GM18909 (cell line): Measurements from ENCODE around the gene CHMP4A.
A peak's percentile ranks its signal among the peaks of the same experiment; 100 is the strongest.

Experiments
- ATAC-seq: cut with Tn5 transposase; IDR thresholded peaks from one replicate; pipeline ENCODE4 v1.9.1; 2021; ENCODE audit warnings: mild to moderate bottlenecking; ENCODE audit not compliant: unreplicated experiment, poor library complexity

The CHMP4A gene, protein sequence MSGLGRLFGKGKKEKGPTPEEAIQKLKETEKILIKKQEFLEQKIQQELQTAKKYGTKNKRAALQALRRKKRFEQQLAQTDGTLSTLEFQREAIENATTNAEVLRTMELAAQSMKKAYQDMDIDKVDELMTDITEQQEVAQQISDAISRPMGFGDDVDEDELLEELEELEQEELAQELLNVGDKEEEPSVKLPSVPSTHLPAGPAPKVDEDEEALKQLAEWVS

DNA sequence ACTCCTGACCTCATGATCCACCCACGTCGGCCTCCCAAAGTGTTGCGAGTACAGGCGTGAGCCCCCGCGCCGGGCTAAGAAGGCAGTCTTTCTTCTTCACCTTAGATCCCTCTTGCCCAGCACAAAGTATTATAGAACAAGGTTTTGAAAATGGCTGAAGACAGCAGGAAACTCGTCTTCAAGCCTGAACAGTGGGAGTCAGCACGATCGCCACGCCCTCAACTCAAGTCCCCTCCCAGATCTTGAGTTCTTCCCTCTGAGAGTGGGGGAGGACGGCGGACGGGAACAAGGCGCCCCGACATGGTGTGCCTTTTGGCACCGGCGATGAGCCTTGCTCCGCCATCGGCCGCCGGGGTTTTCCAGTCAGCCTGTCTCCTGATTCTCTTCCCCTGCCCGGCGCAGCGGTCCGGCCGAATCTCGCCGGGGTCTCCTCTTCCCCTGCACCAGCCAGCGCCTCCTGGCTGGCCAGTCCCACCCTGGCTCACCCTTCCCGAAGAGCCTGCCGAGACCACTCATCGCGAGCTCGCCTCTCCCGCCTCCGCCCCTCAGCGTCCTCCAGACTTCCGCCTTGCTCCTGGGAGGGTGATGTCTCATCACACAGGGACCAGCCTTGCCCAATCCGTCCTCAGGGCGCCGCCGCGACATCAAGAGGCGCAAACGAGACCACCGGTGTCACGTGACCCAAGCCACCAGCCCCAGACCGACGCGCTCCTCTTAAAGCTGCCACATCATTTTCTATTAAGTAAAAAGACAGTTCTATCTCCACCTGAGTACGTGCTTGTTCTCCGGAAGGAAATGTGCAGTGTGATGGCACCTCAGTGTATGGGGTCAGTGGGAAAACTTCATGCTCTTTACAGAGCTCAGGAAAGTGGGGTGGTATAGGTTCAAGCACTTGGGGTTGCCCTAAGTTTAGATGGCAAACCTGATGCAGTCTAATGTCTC is at the start of gene CHMP4A:
CHMP4A (minus strand) TSS at position 565 of the 942 bp plus-strand sequence; CDS start at position 516, 49 bp downstream.
- ATAC-seq: peak; percentile 85

DNA sequence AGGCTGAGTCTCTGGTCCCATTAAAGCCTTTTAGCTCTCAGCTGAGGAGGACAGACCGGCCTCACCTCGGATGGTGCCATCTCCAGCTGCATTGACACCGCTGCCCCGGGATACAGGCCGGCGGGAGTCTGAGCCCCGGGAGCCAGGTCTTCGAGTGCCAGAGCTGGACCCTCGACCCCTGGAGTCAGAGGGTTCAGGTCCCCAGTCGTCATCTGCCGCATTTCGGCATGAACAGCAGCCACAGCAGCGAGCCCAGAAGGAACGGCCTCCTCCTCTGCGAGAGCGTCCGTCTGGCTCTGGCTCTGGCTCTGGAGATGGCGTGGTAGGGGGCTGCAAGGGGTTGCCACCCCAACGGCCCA is 48.7 kb upstream of the CHMP4A start:
- no peak for ATAC-seq

DNA sequence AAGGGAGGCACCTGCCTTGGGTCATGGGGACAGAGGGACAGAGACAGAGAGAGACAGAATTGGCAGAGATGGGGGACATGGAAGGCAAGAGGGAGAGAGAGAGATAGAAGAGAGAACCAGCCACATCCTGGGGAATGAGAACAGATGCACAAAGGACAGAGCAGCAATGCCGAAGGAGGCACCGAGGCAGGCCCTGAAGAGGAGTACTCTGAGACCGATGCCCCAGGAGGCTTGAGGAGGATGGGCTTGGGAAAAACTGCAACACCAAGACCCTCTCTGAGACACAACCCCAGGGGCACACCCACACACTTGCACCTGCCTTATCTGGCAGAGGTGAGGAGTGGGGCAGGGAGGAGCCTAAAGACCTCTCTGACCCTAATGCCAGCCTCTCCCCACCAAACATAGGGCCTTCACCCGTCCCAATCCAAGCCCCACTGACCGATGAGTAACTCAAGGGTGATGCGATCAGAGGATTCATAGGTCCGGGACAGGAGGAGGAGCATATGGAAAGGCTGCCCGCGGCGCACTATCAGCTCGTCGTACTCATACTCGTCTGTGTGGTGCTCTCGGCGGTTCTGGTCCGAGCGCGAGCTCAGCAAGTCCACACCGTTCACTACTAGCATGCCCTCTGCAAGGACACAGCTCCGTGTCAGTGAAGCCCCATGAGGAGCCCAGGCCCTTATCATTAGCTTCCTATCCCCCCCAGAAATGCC is 48.1 kb upstream of the CHMP4A start:
- no peak for ATAC-seq

DNA sequence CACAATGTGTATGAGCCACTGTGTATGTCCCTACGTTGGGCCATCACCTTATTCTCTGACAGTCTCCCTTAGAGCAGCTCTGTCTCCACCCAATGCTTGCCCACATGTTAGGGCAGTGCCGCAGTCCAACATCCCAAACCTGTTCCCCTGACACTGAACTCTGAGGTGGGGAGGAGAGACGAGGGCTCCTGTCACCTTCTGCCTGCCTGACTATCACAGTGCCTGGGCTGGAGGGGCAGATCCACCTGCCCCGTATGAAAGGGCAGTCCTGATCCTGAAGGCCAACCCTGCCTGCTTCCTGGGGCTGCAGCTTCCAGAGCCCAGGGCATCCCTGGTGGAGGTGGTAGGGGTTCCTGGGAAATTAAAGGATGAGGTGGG is 47.5 kb upstream of the CHMP4A start:
- no peak for ATAC-seq

DNA sequence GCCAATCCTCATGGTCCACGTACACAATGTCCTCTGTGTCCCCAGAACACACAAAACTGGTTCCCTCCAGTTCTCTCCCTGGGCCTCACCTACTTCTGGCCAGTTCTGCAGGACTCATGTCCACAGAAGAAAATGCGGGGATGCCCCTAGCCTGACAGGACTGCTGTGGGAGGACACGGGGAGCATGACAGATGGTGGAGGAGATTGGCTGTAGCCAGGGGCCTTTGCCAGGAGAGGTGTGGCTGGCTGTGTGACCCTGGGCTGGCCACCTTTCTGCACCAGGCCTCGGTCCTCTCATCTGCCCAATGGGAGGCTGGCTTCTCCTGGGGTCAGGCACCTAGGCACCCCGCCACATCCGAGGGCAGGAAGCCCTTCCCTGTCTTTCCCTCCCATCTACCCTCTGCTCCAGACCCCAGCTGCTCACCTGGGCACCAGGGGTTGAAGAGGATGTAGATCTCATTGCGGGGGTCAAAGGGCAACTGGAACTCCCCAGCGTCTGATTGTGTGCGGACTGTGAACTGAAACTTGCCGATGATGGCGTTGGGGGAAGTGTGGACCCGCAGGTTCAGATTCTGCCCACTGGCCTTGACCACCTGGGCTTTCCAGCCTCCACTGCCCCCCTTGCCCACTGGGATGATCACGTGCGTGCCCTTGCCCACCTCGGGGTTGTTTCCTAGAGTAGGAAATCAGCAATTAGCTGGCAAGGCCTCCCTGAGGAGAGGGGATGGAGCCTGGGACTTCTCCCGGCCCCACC is 46.9 kb upstream of the CHMP4A start:
- no peak for ATAC-seq

DNA sequence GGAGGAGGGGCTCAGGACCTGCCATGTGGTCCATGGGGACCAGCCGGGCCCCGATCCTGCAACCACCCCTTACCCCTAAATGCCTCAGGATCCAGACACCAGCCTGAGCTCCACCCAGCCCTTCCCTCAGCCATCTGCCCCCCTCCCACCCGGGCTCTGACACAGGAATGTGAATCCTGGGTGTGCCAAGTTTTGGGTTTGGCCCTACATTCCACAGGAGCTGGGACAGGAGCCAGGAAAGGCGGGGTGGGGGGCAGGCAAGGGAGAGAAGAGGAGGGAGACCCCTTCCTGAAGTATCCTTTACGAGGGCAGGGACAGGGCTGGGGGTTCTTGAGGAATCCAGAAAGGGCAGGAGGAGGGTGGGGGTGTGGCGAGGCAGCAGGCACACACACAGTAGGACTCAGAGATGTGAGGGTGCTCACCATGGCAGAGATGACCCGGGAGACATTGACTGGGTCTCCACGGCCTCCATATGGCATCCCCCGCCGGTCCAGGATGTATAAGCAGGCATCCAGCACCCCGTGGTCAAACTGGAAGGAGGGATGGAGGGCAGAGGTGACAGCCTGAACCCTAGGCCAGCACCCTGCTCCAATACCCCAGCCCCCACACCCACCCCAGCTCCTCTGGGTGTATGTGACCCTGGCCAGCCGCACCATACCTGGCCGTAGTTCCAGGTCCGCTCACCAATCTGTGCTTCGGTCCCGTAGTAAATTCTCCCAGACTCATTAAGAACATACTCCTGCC is 46.2 kb upstream of the CHMP4A start:
- no peak for ATAC-seq

DNA sequence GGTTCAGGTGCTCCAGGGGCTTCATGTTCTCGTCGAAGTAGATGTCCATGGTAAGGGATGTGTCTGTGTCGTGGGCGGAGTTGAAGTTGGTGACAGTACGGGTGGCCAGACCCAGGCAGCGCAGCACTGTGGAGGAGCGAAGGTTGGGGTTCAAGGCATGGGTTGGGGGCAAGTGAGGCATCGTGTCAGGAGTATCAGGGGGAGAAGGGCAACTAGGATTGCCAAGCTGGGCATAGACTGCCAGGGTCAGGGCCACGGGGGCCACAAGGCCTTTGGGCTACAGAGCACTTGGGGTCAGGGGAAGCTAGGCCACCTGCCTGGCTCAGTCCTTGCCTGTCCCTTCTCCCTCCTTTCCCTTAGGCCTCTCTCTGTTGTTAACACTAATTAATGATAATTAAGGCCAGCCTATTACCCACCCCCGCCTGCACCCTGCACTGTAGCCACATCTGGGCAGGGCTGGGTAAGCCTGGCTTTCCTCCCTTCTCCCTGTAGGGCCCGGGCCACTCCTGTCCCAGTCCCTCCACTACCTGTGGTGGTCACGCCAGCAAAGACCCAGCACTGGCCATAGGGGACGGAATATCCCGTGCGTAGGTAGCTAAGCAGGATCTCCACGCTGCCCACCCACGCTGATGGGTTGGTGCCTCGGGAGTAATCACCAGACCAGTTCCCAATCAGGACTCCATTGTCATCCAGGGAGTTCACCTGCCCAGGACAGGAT is 45.4 kb upstream of the CHMP4A start:
- ATAC-seq: no peak

DNA sequence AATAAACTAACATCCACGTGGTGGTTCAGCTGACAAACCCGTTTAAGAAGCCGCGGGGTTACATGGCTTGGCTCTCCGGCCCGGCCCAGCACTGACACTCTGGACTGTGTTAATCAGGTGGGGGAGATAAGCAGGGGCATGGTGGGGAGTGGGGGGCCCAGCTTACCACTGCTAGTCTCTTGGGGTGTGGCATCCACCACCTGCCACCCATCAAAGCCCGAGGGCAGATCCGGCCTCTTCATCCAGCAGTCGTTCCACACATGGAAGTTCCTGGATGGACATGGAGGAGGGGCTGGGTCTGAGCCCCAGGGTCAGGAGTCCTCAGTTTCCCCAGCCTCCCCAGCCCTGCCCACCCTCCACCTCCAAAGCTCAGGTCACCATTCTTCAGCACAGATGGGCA is 44.8 kb upstream of the CHMP4A start:
- no peak for ATAC-seq

DNA sequence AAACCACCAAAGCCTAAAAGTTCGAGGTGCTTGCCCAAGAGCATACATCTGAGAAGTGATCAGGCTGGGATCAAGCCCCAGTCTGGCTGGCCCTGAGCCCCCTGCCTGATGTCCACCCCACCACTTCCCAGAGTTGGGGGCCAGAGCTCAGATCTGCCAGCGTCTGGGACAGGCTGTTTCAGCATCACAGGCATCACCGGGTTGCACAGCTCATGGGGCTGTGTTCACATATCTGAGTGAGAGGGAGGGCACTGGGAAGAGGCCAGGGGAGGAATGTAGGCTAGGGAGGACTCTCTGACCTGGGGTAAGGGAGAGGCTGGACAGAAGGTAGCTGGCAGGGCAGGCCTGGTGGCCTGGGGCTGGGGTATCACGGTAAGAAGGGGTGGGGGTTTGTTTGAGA is 43.7 kb upstream of the CHMP4A start:
- no peak for ATAC-seq

DNA sequence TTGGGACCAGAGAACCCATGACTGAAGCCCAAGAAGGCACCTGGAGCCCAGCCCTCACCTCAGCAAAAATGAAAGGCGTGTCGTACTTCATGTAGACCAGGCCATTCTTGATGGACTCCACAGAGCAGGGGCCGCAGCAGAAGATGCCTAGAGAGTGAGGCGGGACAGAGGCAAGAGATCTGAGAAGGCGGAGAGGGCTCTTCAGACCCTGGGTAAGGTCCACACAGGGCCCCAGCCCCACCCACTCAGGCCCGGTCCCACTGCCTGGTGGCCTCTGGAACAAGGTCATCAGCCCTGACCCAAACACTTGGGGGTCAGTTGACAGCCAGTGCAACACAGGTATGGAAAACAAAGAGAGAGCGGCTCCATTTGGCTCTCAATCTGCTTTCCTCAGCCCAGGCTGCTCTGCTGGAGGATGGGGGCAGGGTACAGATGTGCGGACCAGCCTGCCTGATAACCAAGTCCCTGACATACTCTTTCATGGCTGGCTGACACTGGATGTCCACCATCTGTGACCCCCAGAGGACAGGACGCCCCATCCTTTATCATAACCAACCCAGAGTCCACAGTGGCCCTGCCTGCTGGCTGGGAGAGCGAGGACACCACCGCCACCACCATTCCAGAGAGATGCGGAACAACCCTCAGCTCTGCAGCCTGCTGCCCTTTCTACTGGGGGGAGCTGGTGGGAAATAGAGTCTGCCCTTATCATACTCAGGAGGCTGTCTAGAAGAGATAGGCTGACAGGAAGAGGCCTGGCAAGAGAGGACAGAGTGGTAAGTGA is 42.8 kb upstream of the CHMP4A start:
- ATAC-seq: no peak

DNA sequence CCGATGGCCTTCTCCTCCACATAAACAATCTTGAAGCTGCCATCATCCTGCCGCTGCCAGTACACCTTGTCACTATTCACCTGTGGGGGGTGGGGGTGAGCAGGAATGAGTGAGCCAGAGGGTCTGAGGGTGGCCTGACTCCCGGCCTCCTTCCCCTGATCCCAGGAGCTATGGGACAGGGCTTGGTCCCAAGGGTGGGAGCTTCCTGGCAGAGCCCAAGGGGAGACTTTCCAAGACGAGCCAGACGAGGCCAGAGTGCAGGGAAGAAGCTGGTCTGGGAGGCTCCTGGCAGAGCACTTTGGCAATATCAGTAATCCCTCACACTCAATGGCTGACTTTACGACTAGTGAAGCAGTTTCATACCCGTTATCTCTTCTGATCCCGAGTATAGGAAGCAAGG is 42.1 kb upstream of the CHMP4A start:
- no peak for ATAC-seq

DNA sequence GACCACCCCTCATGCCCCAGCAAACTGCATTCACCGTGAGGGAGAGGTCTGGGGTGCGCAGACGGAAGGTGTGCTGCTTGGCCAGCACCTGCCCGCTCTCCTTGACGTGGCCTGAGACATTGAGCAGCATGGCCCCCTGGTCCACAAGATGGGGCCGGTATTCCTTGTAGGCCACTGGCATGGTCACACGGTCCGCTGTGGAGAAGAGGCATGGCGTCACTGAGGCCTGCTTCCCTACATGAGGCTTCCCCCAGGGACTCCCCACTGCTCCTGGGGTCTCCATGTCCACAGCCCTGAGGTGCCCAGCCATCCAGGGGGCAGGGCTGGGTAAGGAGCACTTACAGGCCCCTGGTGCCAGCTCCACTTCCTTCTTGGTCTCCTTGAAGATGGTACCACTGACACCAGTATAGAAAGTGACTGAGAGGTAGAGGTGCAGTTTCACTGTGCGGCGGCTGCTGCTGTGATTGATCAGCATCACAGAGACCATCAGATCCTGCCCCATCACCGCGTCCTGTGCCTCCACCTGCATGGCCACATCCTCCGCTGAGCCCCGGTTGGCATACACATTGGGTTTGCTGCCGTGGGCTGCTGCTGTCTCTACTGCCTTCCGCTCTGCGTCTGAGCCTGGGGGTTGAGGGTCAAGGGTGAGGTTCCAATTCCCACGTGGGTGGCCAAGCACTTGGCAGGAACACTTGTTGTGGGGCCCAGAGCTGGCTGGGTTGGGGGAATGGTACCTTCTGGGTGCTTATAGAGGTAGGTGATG is 41.5 kb upstream of the CHMP4A start:
- no peak for ATAC-seq

DNA sequence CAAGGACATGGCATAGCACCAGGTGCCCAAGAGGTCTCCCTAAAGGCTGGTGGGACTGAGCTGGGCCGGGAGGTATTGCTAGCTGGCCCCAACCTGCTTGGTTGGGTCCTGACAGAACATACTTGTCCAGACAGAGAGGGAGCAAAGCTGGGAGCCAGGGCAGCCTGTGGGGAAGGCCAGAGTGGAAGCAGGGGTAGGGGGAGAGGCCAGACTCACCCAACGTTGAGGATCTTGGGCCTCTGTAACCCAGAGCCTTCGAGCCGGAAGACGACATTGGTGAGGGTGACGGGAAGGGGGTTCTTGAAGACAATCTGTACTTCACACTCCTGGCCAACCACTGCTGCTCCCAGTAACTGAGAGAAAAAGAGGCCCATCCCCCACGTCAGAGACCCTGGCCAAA is 40.6 kb upstream of the CHMP4A start:
- ATAC-seq: no peak

DNA sequence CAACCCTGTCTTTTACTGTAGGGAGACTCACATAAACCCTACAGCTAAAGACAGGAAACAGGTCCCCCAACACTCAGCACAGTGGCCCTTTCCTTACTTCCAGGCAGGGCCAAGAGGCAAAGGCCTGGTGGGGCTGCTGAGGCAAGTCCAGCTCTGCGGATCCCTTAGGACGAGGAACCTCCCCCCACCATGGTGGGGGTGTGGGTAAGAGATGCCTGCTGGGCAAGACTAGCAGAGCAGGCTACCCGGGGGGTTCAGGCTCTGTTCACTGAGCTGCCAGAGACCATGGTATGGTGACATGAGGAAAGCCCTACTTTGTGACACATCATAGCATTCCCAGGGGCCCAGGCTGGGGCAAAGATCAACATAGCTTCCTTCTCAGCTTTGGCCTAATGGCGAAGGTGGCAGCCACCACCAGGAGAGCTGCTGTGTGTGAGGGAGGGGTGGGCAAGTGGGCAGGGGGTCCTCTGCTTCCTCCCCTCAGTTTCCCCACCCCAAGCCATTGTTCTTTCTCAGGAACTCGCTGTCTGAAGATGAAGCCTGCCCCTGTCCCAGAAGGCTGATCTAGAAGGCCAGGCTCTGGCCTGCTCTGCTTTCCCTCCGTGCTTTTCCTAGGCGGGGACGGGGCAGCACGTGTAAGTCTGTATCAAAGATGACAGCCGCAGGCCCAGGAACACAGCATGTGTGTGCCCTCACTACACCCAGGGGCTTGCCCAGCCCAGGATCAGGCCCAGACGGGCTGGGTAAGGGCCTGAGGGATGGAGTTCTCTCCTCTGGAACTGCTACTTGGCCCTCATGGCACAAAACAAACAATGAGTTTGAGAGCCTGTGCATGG is 39.2 kb upstream of the CHMP4A start:
- no peak for ATAC-seq

DNA sequence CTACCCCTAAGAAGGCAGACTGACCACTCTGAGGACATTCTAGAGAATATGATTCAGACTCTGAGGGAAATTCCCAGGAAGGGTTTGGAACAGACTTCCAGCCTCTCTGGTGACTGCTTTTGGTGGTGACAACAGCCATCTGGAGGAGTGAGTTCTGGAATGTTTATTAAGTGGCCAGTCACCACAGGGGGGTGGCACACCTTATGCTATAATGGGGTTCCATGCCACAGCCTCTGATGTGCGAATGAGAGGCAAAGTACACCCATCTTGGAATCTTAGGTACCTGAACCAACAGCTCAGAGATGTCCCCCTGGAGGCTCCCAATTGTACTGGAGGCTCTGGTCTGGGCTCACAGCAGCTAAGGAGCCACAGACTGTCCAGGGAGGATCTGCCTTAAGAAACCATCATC is 38.6 kb upstream of the CHMP4A start:
- no peak for ATAC-seq

DNA sequence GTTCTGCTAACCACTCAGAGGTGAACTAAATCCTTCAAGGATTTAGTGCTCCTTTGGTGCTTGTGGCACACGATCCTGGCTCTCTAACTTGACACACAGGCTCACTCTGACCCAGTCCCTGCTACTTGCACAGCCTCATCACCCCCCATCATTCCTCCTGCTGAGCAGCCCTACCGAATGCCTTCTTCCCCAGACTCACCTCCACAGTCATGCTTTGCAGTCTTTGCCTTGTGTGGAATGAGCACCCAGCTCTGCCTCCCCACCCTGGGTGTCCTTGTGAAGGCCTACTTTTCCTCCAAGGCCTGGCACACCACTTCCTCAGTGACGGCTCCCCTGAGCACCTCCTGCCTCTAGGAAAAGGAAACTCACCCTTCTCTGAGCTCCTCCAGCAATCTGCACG is 37.1 kb upstream of the CHMP4A start:
- no peak for ATAC-seq
